Left lung (tissue), 10 donors: Measurements from ENCODE around the gene MANBA. TPM values are rescaled to one million over a fixed set of nuclear protein-coding genes. Genes with fewer than 3 reads are reported as not detected.

Experiments
- ATAC-seq: fragments of 200-7000 bp; cut with Tn5 transposase; one replicate; pipeline ENCODE4 v1.9.1; 2020; ENCODE audit warnings: moderate library complexity
- DNase-seq, 4 donors: peaks; one replicate each; pipeline ENCODE4 v3.0.0-alpha.2; 2013 to 2020
- H3K27ac ChIP-seq, 2 donors: fragments of 200-600 bp; sonication (generic) in 1 of 2; one replicate each; pipeline versions ENCODE4 v1.5.0 to v1.8.0; 2020 to 2021
- H3K27me3 ChIP-seq, 2 donors: fragments of 200-600 bp; sonication (generic) in 1 of 2; one replicate each; pipeline versions ENCODE4 v1.5.0 to v1.8.0; 2020 to 2021
- H3K36me3 ChIP-seq, 2 donors: fragments of 200-600 bp; sonication (generic) in 1 of 2; one replicate each; pipeline versions ENCODE4 v1.5.0 to v1.8.0; 2020 to 2021
- H3K4me1 ChIP-seq, 2 donors: fragments of 200-600 bp; one replicate each; pipeline ENCODE4 v1.8.0; 2021
- H3K4me3 ChIP-seq, 2 donors: fragments of 200-600 bp; sonication (generic) in 1 of 2; one replicate each; pipeline versions ENCODE4 v1.5.0 to v1.8.0; 2020 to 2021; ENCODE audit warnings: mild to moderate bottlenecking in 1 of 2
- H3K9me3 ChIP-seq, 2 donors: fragments of 200-600 bp; sonication (generic) in 1 of 2; one replicate each; pipeline versions ENCODE4 v1.5.0 to v1.8.0; 2020 to 2021
- intact Hi-C, 2 donors: fragments of 100-400 bp; cut with DNase I; formaldehyde crosslinking; loops; one replicate each; pipeline versions ENCODE4 v1.11.2 to v1.14.2; 2022
- polyA plus RNA-seq, 6 donors: library from polyadenylated mRNA; unstranded; fragments of 120-200 nt; gene quantifications; one replicate each; pipeline ENCODE4 v1.2.1, GENCODE V29; 2013; ENCODE audit not compliant: insufficient read length in 6 of 6
- total RNA-seq, 2 donors: library from RNA; stranded (reverse); fragmentation: NEBNext Ultra II Directional; extraction: Animal tissue kit (Norgen Biotek cat#: 25700); gene quantifications; one replicate each; pipeline ENCODE4 v1.2.1, GENCODE V29; 2021
- TF ChIP-seq, protein P1 (sequence below), 2 donors: fragments of 200-600 bp; sonication (generic) in 1 of 2; IDR thresholded peaks; one replicate each; pipeline versions ENCODE4 v1.5.0 to v1.8.0; 2021; ENCODE audit warnings: antibody characterized with exemption in 2 of 2
- donor health status: DM: no; HTN: yes; CAD: no.
- donor health status: DM: no; HTN: no; CAD: no.

The MANBA gene
- total and polyA plus RNA-seq, 8 donors = 31.3 to 57.0 (median 36.4) TPM

DNA sequence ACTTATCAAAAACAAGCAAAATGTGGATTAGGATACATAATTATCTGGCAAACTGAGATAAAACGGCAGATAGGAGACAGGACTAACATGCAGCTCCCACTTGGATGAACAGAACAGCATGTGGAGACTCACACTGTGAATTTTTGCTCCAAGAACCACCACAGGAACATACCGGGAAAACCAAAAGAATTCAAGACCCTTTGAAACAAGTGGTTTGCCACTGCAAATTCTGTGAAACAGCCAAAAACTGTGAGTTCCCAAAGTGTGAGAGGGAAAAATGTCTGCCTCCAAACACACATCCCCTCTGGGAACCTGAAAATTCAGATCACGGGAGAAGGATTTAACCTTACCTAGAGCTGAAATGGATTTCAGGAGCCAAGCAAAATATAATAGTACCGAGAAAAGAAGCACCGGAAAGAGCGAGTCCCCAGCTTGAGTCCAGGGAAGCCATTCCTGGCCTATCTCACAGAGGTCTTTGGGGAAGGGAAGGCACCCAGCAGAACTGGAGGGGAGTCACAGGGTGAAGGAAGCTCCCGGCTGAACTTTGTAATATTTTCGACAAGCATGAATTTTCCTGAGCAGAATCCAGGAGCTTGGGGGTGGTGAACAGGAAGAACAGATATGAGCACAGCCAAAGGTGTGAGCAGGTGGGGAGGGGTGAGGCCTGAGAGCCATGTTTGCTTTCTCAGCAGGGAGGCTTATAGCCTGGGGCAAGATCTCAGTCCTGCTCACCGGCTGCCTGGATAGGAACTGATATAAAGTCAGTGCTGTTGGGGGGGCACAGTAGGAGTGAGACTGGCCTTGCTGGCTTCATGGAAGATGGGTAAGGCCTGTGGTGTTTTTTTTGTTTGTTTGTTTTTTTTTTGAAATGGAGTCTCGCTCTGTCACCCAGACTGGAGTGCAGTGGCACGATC is 23.9 kb downstream of the MANBA start:
- no peak for DNase-seq
- H3K4me3 ChIP-seq = no peak overlapping the region
- H3K27me3 ChIP-seq = no peaks in the 10 kb centered on the region
- intact Hi-C loops = no loop called here
- H3K4me1 ChIP-seq = peaks cover 4 to 28% of the 10 kb centered on the region in 2 donors
- no peak overlapping the region for H3K27ac ChIP-seq
- ATAC-seq = no peak
- peaks cover 0 to 2% of the 10 kb centered on the region in 2 donors for H3K9me3 ChIP-seq
- no peaks in the 10 kb centered on the region for H3K36me3 ChIP-seq
- TF ChIP-seq, protein P1, sequence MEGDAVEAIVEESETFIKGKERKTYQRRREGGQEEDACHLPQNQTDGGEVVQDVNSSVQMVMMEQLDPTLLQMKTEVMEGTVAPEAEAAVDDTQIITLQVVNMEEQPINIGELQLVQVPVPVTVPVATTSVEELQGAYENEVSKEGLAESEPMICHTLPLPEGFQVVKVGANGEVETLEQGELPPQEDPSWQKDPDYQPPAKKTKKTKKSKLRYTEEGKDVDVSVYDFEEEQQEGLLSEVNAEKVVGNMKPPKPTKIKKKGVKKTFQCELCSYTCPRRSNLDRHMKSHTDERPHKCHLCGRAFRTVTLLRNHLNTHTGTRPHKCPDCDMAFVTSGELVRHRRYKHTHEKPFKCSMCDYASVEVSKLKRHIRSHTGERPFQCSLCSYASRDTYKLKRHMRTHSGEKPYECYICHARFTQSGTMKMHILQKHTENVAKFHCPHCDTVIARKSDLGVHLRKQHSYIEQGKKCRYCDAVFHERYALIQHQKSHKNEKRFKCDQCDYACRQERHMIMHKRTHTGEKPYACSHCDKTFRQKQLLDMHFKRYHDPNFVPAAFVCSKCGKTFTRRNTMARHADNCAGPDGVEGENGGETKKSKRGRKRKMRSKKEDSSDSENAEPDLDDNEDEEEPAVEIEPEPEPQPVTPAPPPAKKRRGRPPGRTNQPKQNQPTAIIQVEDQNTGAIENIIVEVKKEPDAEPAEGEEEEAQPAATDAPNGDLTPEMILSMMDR (IDR thresholded peaks at IDR 0.05) = no peak

GRCh38 chr4:102735582-102735981 is 25.2 kb downstream of the MANBA start:
- TF ChIP-seq, protein P1 (IDR thresholded peaks at IDR 0.05) = no peak
- H3K9me3 ChIP-seq = peaks cover 0 to 14% of the 10 kb centered on the region in 2 donors
- ATAC-seq = peak; percentile 56
- H3K36me3 ChIP-seq = no peaks in the 10 kb centered on the region
- DNase-seq = no peak
- H3K27ac ChIP-seq = peak overlapping the region in 1 of 2 donors; percentile 66
- peaks cover 4 to 28% of the 10 kb centered on the region in 2 donors for H3K4me1 ChIP-seq
- H3K4me3 ChIP-seq = no peak overlapping the region
- no peaks in the 10 kb centered on the region for H3K27me3 ChIP-seq
- intact Hi-C loops = no loop called here

- intact Hi-C loops = no loop called here
- Histone ChIP-seq H3K4me1 (peaks cover 4 to 28% of the 10 kb centered on the region in 2 donors), H3K27ac (peak overlapping the region in 1 of 2 donors; percentile 66), H3K4me3 (no peak overlapping the region), H3K9me3 (peaks cover 0 to 15% of the 10 kb centered on the region in 2 donors), H3K27me3 (no peaks in the 10 kb centered on the region), H3K36me3 (peaks cover 0 to 7% of the 10 kb centered on the region in 2 donors)
- ATAC-seq (peak; percentile 54), DNase-seq (no peak)
- TF ChIP-seq, protein P1 (IDR thresholded peaks at IDR 0.05) = no peak
Observed at GRCh38 chr4:102734591-102735385, 26.0 kb downstream of the MANBA start.

GRCh38 chr4:102734116-102734515 is 26.7 kb downstream of the MANBA start:
- Histone ChIP-seq H3K36me3 (peaks cover 0 to 14% of the 10 kb centered on the region in 2 donors), H3K4me3 (no peak overlapping the region), H3K4me1 (peaks cover 4 to 28% of the 10 kb centered on the region in 2 donors), H3K27ac (peak overlapping the region in 1 of 2 donors; percentile 66), H3K27me3 (no peaks in the 10 kb centered on the region), H3K9me3 (peaks cover 0 to 15% of the 10 kb centered on the region in 2 donors)
- DNase-seq = no peak
- TF ChIP-seq, protein P1 (IDR thresholded peaks at IDR 0.05) = no peak
- intact Hi-C loops = no loop called here
- no peak for ATAC-seq
